NCI-H748 (cell line): Measurements from ENCODE around the gene RABGAP1.

ENCODE experiments used
- DNase-seq: peaks from one replicate; lab custom pipeline; 2025; ENCODE audit not compliant: unreplicated experiment; lab: John Stamatoyannopoulos, UW

Gene RABGAP1

GRCh38 chr9:123108976-123109375 lies 168.2 kb downstream of the RABGAP1 start:
- DNase-seq = no peak

- no peak for DNase-seq
Measured at GRCh38 chr9:123109540-123110279, 168.9 kb downstream of the RABGAP1 start.

- DNase-seq = no peak
Measured at GRCh38 chr9:123111427-123112014, 170.7 kb downstream of the RABGAP1 start.

GRCh38 chr9:123112015-123112975 lies 171.5 kb downstream of the RABGAP1 start:
- no peak for DNase-seq

- no peak for DNase-seq
Measured at GRCh38 chr9:123113185-123113584, 172.4 kb downstream of the RABGAP1 start.

- no peak for DNase-seq
Measured at GRCh38 chr9:123115146-123115913, 174.5 kb downstream of the RABGAP1 start.

- no peak for DNase-seq
Measured at GRCh38 chr9:123116036-123116435, 175.2 kb downstream of the RABGAP1 start.

GRCh38 chr9:123119566-123119965 lies 178.7 kb downstream of the RABGAP1 start:
- DNase-seq = no peak

GRCh38 chr9:123120131-123120530 lies 179.3 kb downstream of the RABGAP1 start:
- DNase-seq = no peak

- no peak for DNase-seq
Measured at GRCh38 chr9:123120953-123121352, 180.1 kb downstream of the RABGAP1 start.

GRCh38 chr9:123121457-123121856 lies 180.6 kb downstream of the RABGAP1 start:
- DNase-seq = no peak

GRCh38 chr9:123127512-123128075 lies 186.8 kb downstream of the RABGAP1 start:
- no peak for DNase-seq

- DNase-seq = no peak
Measured at GRCh38 chr9:123128591-123128990, 187.8 kb downstream of the RABGAP1 start.

GRCh38 chr9:123129423-123129822 lies 188.6 kb downstream of the RABGAP1 start:
- DNase-seq = no peak

GRCh38 chr9:123131258-123131657 lies 190.4 kb downstream of the RABGAP1 start:
- no peak for DNase-seq

- DNase-seq = no peak
Measured at GRCh38 chr9:123131993-123132392, 191.2 kb downstream of the RABGAP1 start.

GRCh38 chr9:123132696-123133095 lies 191.9 kb downstream of the RABGAP1 start:
- DNase-seq = no peak

GRCh38 chr9:123135430-123135829 lies 194.6 kb downstream of the RABGAP1 start:
- DNase-seq = no peak

- DNase-seq = no peak
Measured at GRCh38 chr9:123138163-123138562, 197.3 kb downstream of the RABGAP1 start.

- no peak for DNase-seq
Measured at GRCh38 chr9:123149067-123149466, 208.2 kb downstream of the RABGAP1 start.
